Measurements from ENCODE around the gene OR1L6. TPM values are rescaled to one million over a fixed set of nuclear protein-coding genes. Genes with fewer than 3 reads are reported as not detected.

OR1L6 gene
- total and polyA plus RNA-seq, 2 of the 13 experiments (the other 11 are each of a cell fraction or from before 2014, with no cell fraction given), result not detected

- Histone ChIP-seq H3K4me1 (ENCODE audit: insufficient read depth, low read length) (no peaks in the 10 kb centered on the region; the same call in 1 of the 2 replicates), H3K36me3 (replicated peaks in 1 of 2; ENCODE audit: control insufficient read depth in 1 of 2, insufficient read depth in 2 of 2, low read length in 2 of 2) (no peaks in the 10 kb centered on the region), H2AFZ (ENCODE audit: low read length) (no peak overlapping the region), H3K4me2 (ENCODE audit: low read depth, low read length) (no peak overlapping the region), H3K9ac (ENCODE audit: insufficient read depth, low read depth, low read length) (no peak overlapping the region), H4K20me1 (ENCODE audit: insufficient read depth, low read length) (no peaks in the 10 kb centered on the region), H3K27ac (ENCODE audit: extremely low read length, insufficient read depth, low read length) (no peak overlapping the region), H3K79me2 (ENCODE audit: insufficient read depth, low read length) (no peaks in the 10 kb centered on the region), H3K27me3 (ENCODE audit: control insufficient read depth in 1 of 2, insufficient read depth in 2 of 2, low read length in 2 of 2) (peaks cover 0 to 1% of the 10 kb centered on the region in 2 experiments; a peak in 1 of 5 replicates), H3K9me3 (ENCODE audit: low read length) (no peaks in the 10 kb centered on the region), H3K4me3 (replicated peaks in 1 of 3; ENCODE audit: insufficient read depth in 1 of 3, low read depth in 2 of 3, low read length in 3 of 3) (no peak overlapping the region)
- intact Hi-C loops (cut with micrococcal nuclease; ENCODE audit: unreplicated experiment), result no loop called here
- ATAC-seq (no peak), FAIRE-seq (no peak), DNase-seq (ENCODE audit: low spot score) (no peak)
- TF ChIP-seq ZNF274 (CRISPR knock-in tag; IDR thresholded peaks at IDR 0.05) (no peak), NCOA1 (CRISPR knock-in tag; IDR thresholded peaks at IDR 0.05) (no peak), ZNF7 (CRISPR knock-in tag; IDR thresholded peaks at IDR 0.05) (no peak), BCL6 (CRISPR knock-in tag; IDR thresholded peaks at IDR 0.05) (no peak), ZNF605 (CRISPR knock-in tag; IDR thresholded peaks at IDR 0.05) (no peak), FOXM1 (CRISPR knock-in tag; IDR thresholded peaks at IDR 0.05) (no peak), TEAD2 (CRISPR knock-in tag; IDR thresholded peaks at IDR 0.05) (no peak), HDAC2 (CRISPR knock-in tag; IDR thresholded peaks at IDR 0.05) (no peak), RBAK (CRISPR knock-in tag; IDR thresholded peaks at IDR 0.05) (no peak), ZNF484 (CRISPR knock-in tag; IDR thresholded peaks at IDR 0.05; ENCODE audit: borderline replicate concordance, low read depth) (no peak), HOXA5 (CRISPR knock-in tag; IDR thresholded peaks at IDR 0.05) (no peak), CREM (IDR thresholded peaks at IDR 0.05) (no peak), CREM (CRISPR knock-in tag; IDR thresholded peaks at IDR 0.05) (no peak), PHF21A (CRISPR knock-in tag; IDR thresholded peaks at IDR 0.05) (no peak), MBNL3 (CRISPR knock-in tag; conservative IDR thresholded peaks at IDR 0.05) (no peak), ZNF790 (CRISPR knock-in tag; IDR thresholded peaks at IDR 0.05; ENCODE audit: borderline replicate concordance) (no peak), MAZ (IDR thresholded peaks at IDR 0.05; ENCODE audit: borderline replicate concordance, low read depth, low read length) (no peak), MAZ (CRISPR knock-in tag; IDR thresholded peaks at IDR 0.05; ENCODE audit: low read depth) (no peak), AKAP8 (CRISPR knock-in tag; IDR thresholded peaks at IDR 0.05) (no peak)
- TF ChIP-seq, protein P1, sequence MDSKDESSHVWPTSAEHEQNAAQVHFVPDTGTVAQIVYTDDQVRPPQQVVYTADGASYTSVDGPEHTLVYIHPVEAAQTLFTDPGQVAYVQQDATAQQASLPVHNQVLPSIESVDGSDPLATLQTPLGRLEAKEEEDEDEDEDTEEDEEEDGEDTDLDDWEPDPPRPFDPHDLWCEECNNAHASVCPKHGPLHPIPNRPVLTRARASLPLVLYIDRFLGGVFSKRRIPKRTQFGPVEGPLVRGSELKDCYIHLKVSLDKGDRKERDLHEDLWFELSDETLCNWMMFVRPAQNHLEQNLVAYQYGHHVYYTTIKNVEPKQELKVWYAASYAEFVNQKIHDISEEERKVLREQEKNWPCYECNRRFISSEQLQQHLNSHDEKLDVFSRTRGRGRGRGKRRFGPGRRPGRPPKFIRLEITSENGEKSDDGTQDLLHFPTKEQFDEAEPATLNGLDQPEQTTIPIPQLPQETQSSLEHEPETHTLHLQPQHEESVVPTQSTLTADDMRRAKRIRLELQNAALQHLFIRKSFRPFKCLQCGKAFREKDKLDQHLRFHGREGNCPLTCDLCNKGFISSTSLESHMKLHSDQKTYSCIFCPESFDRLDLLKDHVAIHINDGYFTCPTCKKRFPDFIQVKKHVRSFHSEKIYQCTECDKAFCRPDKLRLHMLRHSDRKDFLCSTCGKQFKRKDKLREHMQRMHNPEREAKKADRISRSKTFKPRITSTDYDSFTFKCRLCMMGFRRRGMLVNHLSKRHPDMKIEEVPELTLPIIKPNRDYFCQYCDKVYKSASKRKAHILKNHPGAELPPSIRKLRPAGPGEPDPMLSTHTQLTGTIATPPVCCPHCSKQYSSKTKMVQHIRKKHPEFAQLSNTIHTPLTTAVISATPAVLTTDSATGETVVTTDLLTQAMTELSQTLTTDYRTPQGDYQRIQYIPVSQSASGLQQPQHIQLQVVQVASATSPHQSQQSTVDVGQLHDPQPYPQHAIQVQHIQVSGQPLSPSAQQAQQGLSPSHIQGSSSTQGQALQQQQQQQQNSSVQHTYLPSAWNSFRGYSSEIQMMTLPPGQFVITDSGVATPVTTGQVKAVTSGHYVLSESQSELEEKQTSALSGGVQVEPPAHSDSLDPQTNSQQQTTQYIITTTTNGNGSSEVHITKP (CRISPR knock-in tag; IDR thresholded peaks at IDR 0.05; ENCODE audit: low read depth), result no peak
- TF ChIP-seq, protein P2, sequence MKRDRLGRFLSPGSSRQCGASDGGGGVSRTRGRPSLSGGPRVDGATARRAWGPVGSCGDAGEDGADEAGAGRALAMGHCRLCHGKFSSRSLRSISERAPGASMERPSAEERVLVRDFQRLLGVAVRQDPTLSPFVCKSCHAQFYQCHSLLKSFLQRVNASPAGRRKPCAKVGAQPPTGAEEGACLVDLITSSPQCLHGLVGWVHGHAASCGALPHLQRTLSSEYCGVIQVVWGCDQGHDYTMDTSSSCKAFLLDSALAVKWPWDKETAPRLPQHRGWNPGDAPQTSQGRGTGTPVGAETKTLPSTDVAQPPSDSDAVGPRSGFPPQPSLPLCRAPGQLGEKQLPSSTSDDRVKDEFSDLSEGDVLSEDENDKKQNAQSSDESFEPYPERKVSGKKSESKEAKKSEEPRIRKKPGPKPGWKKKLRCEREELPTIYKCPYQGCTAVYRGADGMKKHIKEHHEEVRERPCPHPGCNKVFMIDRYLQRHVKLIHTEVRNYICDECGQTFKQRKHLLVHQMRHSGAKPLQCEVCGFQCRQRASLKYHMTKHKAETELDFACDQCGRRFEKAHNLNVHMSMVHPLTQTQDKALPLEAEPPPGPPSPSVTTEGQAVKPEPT (CRISPR knock-in tag; IDR thresholded peaks at IDR 0.05; ENCODE audit: low read depth), result no peak
- TF ChIP-seq, protein P3, sequence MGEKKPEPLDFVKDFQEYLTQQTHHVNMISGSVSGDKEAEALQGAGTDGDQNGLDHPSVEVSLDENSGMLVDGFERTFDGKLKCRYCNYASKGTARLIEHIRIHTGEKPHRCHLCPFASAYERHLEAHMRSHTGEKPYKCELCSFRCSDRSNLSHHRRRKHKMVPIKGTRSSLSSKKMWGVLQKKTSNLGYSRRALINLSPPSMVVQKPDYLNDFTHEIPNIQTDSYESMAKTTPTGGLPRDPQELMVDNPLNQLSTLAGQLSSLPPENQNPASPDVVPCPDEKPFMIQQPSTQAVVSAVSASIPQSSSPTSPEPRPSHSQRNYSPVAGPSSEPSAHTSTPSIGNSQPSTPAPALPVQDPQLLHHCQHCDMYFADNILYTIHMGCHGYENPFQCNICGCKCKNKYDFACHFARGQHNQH (CRISPR knock-in tag; IDR thresholded peaks at IDR 0.05), result no peak
- no TSS peak for BruUV-seq (replicated peaks)
- POLR2A ChIA-PET, result no interaction called here
- in situ Hi-C loops (cut with HindIII; ENCODE audit: extremely low pct_ligation_motif_present, low pct_unique_long_range_greater_than_20kb), result no loop called here
- CTCF ChIA-PET (ENCODE audit: low intra/inter-chr PET ratio, low total read pairs), result no interaction called here
These were observed 43.2 kb downstream of the OR1L6 start for GRCh38 chr9:122785269-122785668.

All from HepG2 (cell line).